Activated B cell treated with CpG ODN at 0.5 μM for 24 hours (primary cell): ENCODE data around the gene MED27. TPM values are rescaled to one million over a fixed set of nuclear protein-coding genes. Genes with fewer than 3 reads are reported as not detected.

Source experiments
- ATAC-seq: fragments of 200-7000 bp; cut with Tn5 transposase; one replicate; pipeline ENCODE4 v1.10.0; 2021; ENCODE audit warnings: low read depth, mild to moderate bottlenecking, moderate library complexity
- CTCF ChIA-PET: fragments of 350-600 bp; sonication (Branson Sonifier 250); formaldehyde crosslinking; loops from one replicate; lab custom pipeline; 2021; ENCODE audit warnings: antibody characterized with exemption; lab: Charles Lee
- POLR2A ChIA-PET: fragments of 350-600 bp; sonication (Branson Sonifier 250); formaldehyde crosslinking; loops from one replicate; lab custom pipeline; 2021; ENCODE audit warnings: antibody characterized with exemption; lab: Charles Lee
- DNase-seq: peaks from one replicate; pipeline ENCODE4 v3.0.0; 2022
- H3K27ac Mint-ChIP-seq: one replicate; pipeline ENCODE4 v1.8.0; 2020; ENCODE audit warnings: mixed read lengths
- H3K27me3 Mint-ChIP-seq: one replicate; pipeline ENCODE4 v1.8.0; 2021; ENCODE audit warnings: mixed read lengths
- H3K36me3 Mint-ChIP-seq: one replicate; pipeline ENCODE4 v1.8.0; 2021; ENCODE audit warnings: low read depth, mixed read lengths
- H3K4me1 Mint-ChIP-seq: one replicate; pipeline ENCODE4 v1.8.0; 2021; ENCODE audit warnings: mixed read lengths
- H3K4me3 Mint-ChIP-seq: one replicate; pipeline ENCODE4 v1.8.0; 2020; ENCODE audit warnings: mild to moderate bottlenecking, mixed read lengths
- H3K9me3 Mint-ChIP-seq: one replicate; pipeline ENCODE4 v1.8.0; 2020; ENCODE audit warnings: mixed read lengths
- intact Hi-C: fragments of 100-400 bp; cut with micrococcal nuclease; formaldehyde crosslinking; loops from one replicate; pipeline ENCODE4 v1.15.1; 2024
- total RNA-seq: library from RNA; stranded (reverse); gene quantifications from 2 replicates; pipeline ENCODE4 v1.2.3, GENCODE V29; 2022
- TF ChIP-seq, protein P1 (sequence below): fragments of 200-600 bp; IDR thresholded peaks from one replicate; pipeline ENCODE4 v1.8.0; 2022; ENCODE audit warnings: antibody characterized with exemption, mild to moderate bottlenecking

Gene MED27
- total RNA-seq, 1 donor from 2014 or later, result 24.5 TPM

DNA sequence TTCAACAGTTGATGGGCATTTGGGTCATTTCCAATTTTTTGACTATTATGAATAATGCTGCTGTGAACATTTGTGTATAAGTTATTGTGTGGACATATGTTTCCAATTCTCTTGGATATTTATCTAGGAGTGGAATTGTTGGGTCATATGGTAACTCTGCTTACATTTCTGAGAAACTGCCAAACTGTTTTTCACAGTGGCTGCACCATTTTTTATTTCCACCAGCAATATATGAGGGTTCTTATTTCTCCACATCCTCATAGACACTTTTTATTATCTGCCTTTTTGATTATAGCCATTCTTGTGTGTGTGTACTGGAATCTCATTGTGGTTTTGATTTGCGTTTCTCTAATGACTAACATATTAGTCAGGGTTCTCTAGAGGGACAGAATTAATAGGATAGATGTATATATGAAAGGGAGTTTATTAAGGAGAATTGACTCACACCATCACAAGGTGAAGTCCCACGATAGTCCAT, 14.7 kb upstream of the MED27 start:
- ATAC-seq (no peak), DNase-seq (no peak)
- Mint-ChIP-seq H3K27me3 (peaks cover 41% of the 10 kb centered on the region), H3K4me3 (no peak overlapping the region), H3K27ac (no peak overlapping the region), H3K36me3 (no peaks in the 10 kb centered on the region), H3K9me3 (peaks cover 2% of the 10 kb centered on the region), H3K4me1 (no peaks in the 10 kb centered on the region)
- intact Hi-C loops, result no loop called here
- CTCF ChIA-PET, result no interaction called here
- POLR2A ChIA-PET, result no interaction called here
- TF ChIP-seq, protein P1, sequence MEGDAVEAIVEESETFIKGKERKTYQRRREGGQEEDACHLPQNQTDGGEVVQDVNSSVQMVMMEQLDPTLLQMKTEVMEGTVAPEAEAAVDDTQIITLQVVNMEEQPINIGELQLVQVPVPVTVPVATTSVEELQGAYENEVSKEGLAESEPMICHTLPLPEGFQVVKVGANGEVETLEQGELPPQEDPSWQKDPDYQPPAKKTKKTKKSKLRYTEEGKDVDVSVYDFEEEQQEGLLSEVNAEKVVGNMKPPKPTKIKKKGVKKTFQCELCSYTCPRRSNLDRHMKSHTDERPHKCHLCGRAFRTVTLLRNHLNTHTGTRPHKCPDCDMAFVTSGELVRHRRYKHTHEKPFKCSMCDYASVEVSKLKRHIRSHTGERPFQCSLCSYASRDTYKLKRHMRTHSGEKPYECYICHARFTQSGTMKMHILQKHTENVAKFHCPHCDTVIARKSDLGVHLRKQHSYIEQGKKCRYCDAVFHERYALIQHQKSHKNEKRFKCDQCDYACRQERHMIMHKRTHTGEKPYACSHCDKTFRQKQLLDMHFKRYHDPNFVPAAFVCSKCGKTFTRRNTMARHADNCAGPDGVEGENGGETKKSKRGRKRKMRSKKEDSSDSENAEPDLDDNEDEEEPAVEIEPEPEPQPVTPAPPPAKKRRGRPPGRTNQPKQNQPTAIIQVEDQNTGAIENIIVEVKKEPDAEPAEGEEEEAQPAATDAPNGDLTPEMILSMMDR, result no peak

DNA sequence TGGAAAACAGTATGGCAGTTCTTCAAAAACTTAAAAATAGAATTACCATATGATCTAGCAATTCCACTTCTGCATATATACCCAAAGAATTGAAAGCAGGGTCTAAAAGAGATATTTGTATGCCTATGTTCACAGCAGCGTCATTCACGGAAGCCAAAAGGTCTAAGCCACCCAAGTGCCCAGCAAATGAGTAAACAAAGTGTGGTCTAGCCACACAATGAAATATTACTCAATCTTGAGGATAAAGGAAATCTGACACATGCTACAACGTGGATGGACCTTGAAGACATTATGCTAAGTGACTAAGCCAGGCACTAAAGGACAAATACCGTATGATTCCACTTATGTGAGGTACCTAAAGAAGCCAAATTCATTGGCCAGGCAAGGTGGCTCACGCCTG, 11.1 kb upstream of the MED27 start:
- CTCF ChIA-PET, result no interaction called here
- H3K27ac Mint-ChIP-seq, result no peak overlapping the region
- POLR2A ChIA-PET, result no interaction called here
- no peak for ATAC-seq
- intact Hi-C loops, result no loop called here
- H3K27me3 Mint-ChIP-seq, result peaks cover 25% of the 10 kb centered on the region
- H3K36me3 Mint-ChIP-seq, result no peaks in the 10 kb centered on the region
- DNase-seq, result no peak
- no peak overlapping the region for H3K4me3 Mint-ChIP-seq
- H3K9me3 Mint-ChIP-seq, result no peaks in the 10 kb centered on the region
- no peaks in the 10 kb centered on the region for H3K4me1 Mint-ChIP-seq
- TF ChIP-seq, protein P1, result no peak

DNA sequence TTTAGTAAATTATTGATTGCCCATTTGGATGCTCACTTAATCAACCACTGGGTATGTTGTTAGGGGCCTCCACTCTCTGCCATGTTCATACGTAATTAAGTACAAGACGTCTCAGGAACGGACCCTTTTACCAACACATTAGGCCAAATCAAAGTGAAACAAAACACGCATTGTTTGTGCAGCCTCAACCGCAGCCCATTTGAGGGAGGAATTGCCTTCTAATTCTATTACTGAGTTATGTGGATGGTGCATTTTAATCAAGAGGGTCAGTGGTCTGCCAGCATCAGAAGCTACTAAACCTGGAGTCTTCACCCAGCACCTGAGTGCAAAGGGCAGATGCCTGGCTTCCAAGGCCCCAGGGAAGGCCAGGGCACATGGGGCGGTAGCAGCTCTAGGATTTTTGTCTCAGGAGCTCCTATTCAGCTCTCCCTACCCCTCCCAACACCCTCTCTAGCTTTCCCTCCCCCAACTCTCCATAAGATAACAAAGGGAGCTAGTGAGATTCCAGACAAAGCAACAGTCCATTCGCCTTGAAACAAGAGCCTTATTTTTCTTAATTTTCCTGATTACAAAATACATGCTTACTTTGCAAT, 7.9 kb upstream of the MED27 start:
- TF ChIP-seq, protein P1, result no peak
- no peak overlapping the region for H3K4me3 Mint-ChIP-seq
- POLR2A ChIA-PET, result no interaction called here
- DNase-seq, result no peak
- intact Hi-C loops, result no loop called here
- no peak overlapping the region for H3K27ac Mint-ChIP-seq
- H3K4me1 Mint-ChIP-seq, result no peaks in the 10 kb centered on the region
- H3K36me3 Mint-ChIP-seq, result no peaks in the 10 kb centered on the region
- H3K27me3 Mint-ChIP-seq, result peaks cover 17% of the 10 kb centered on the region
- CTCF ChIA-PET, result no interaction called here
- no peaks in the 10 kb centered on the region for H3K9me3 Mint-ChIP-seq
- no peak for ATAC-seq

DNA sequence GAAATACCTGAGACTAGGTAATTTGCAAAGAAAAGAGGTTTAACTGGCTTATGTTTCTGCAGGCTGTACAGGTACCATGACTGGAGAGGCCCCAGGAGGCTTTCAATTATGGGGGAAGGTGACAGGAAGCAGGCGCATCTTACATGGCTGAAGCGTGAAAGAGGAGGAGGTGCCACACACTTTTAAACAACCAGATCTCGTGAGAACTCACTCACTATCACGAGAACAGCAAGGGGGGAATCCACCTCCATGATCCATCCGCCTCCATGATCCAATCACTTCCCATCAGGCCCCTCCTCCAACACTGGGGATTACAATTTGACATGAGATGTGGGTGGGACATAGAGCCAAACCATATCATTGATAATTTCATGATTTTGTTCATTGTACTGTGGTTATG, 2.5 kb upstream of the MED27 start:
- ChIA-PET CTCF (no interaction called here), POLR2A (no interaction called here)
- ATAC-seq (no peak), DNase-seq (no peak)
- no peaks in the 10 kb centered on the region for H3K9me3 Mint-ChIP-seq
- peaks cover 15% of the 10 kb centered on the region for H3K36me3 Mint-ChIP-seq
- H3K4me1 Mint-ChIP-seq, result peaks cover 27% of the 10 kb centered on the region
- TF ChIP-seq, protein P1, result no peak
- peaks cover 9% of the 10 kb centered on the region for H3K27me3 Mint-ChIP-seq
- intact Hi-C loops, result no loop called here
- no peak overlapping the region for H3K27ac Mint-ChIP-seq
- H3K4me3 Mint-ChIP-seq, result no peak overlapping the region

DNA sequence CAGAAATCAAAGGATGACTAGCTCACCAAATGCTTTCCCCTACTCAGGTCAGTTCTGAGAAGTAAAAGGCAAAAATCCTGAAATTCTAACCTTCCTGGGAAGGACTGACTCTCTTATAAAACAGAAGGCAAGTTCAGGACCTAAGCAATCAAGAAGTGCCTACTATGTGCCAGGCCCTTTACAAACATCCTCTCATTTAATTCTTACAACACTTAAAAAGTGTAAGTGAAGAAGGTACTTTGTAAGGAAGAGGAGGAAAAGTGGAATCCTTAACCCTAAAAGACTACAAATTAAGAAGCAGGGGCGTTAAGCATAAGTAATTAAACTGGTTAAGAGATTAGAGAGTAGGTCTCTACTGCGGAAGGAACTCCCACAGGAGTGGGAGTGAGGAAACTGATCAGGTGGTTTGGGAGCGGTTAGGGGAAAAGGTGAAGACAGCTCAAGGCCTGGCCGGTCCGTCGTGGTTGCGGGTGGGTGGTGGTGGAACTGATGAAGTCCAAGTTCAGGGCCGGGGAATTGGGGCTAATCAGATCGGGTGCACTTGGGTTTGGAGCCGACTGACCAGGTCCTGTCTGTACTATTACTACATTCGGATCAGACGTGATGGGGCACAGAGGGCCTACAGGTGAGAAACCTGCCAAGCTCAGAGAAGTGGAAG, 839 bp downstream of the MED27 start:
- H3K27ac Mint-ChIP-seq, result peak overlapping the region; percentile 81
- H3K4me1 Mint-ChIP-seq, result peaks cover 30% of the 10 kb centered on the region
- no peaks in the 10 kb centered on the region for H3K9me3 Mint-ChIP-seq
- H3K36me3 Mint-ChIP-seq, result peaks cover 42% of the 10 kb centered on the region
- no peak for ATAC-seq
- ChIA-PET CTCF (no interaction called here), POLR2A (no interaction called here)
- TF ChIP-seq, protein P1, result no peak
- intact Hi-C loops, result loop anchor here (1.0 to 5.0 kb wide), 4 partner anchors 162 to 1502 kb away; partner anchors contain the start of genes FUBP3, GTF3C4 and NUP214
- no peak for DNase-seq
- peak overlapping the region; percentile 93 for H3K4me3 Mint-ChIP-seq
- H3K27me3 Mint-ChIP-seq, result peaks cover 7% of the 10 kb centered on the region
